ENCODE data around the gene STARD5.

GRCh38 chr15:81347910-81348309 lies 24.0 kb upstream of the STARD5 start:
- TF ChIP-seq CTCF (IDR thresholded peaks at IDR 0.05; ENCODE audit: insufficient read depth, low read depth, low read length) (no peak), EZH2 (IDR thresholded peaks at IDR 0.05; ENCODE audit: insufficient read depth, low read length) (no peak)

All from astrocyte (in vitro differentiated cells and primary cell).